ENCODE results near the gene EHBP1.

Gene EHBP1

DNA sequence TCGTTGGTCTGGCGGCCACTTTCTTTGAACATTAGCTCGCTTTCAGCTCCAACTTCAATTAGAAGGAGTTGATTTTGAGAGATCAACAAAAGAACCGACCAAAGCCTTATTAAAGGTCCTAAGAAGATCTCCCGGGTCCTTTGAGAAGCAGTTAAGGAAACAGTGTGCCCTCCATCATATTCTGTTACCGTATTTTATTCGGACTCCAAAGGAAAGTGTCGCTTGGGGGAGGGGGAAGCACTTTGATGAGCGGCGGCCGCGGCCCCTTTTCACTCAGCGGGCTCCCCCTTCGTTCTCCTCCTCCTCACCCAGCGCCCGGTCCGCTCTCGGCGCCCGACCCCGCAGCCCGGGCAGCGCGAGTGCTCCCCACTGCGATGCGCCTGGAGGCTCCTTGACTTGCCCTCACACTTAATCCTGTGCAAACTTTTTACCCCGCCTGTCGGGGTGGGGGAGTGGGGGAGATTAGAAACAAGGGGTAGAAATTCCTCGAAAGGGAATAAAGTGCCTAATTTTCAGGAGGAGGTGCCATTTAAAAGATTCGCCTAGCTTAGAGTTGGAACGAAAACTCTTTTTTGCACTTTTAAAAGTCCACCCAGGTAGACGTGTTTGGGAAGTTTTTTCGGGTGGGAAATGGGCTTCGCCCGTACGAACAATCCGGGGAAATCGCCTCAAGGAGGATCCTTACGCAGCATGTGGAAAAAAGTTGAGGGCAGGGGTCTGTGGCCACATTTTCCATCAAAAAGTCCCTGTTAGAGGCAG is 343.9 kb downstream of the EHBP1 start:
- peak overlapping the region in 1 of 2 donors; percentile 58 for H3K4me3 ChIP-seq (replicated peaks in 1 of 2; ENCODE audit: low read depth in 2 of 2, low read length in 2 of 2)
- no peak for TF ChIP-seq CTCF (IDR thresholded peaks at IDR 0.05; ENCODE audit: low read depth, low read length)
- DNase-seq (ENCODE audit: low read depth in 2 of 2): no peak

DNA sequence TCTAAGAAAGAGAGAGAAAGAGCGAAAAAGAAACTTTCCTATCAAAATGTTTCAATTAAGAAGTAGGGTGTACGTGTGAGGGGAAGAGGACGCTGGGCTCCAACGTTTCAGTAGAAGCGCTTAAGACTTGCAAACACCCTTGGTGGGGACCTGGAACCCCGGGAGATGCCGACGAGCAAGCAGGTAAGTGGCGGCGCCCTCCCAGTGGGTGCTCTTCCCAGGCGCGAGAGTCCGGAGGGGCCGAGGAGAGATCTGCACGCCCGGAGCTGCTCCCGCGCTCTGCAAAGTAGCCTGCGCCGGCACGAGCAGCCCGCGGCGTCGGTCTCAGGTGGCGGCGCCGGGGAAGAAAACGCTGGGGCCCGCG is 344.4 kb downstream of the EHBP1 start:
- H3K4me3 ChIP-seq (replicated peaks in 1 of 2; ENCODE audit: low read depth in 2 of 2, low read length in 2 of 2): peak overlapping the region; percentile 56 to 58
- no peak for TF ChIP-seq CTCF (IDR thresholded peaks at IDR 0.05; ENCODE audit: low read depth, low read length)
- peak; percentile 17 to 31 for DNase-seq (ENCODE audit: low read depth in 2 of 2)

DNA sequence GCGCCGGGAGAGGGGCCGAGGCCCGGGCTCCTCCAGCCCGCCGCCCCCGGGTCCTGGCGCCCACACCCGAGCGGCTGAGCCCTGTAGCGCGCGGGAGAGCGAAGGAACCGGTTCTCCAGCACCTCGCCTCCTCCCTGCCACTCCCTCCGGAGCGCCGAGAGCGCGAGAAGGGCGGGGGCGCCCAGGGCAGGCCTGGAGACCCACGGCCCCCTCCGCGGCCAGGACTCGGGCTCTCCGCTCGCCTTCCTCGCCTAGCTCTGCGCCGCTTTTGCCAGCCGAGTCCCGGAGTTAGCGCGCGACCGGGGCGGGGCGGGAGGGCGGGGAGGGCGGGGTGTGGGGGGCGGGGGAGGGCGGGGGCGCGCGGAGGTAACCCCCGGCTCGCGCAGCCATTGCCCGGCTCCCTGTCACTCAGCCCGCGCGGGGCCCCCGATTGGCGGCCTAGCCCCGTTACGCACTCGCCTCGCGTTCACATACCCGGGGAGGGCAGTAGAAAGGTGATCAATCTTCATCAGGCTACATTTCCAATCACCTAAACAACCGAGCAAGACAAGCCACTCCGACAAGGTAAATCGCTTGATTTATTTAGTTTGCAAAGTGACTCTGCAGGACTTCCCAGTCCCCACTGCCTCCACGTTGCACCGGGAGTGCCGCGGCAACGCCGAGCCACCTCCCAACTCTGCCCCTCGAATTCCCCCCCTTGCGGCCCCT is 345.0 kb downstream of the EHBP1 start, which contains the start of gene OTX1:
OTX1 (plus strand) TSS at position 497 of the 708 bp plus-strand sequence. CDS start 2,161 bp downstream, outside the sequence.
- peak; percentile 44 to 49 for DNase-seq (ENCODE audit: low read depth in 2 of 2)
- H3K4me3 ChIP-seq (replicated peaks in 1 of 2; ENCODE audit: low read depth in 2 of 2, low read length in 2 of 2): peak within 1 kb of the TSS; percentile 56 to 58
- no peak for TF ChIP-seq CTCF (IDR thresholded peaks at IDR 0.05; ENCODE audit: low read depth, low read length)

DNA sequence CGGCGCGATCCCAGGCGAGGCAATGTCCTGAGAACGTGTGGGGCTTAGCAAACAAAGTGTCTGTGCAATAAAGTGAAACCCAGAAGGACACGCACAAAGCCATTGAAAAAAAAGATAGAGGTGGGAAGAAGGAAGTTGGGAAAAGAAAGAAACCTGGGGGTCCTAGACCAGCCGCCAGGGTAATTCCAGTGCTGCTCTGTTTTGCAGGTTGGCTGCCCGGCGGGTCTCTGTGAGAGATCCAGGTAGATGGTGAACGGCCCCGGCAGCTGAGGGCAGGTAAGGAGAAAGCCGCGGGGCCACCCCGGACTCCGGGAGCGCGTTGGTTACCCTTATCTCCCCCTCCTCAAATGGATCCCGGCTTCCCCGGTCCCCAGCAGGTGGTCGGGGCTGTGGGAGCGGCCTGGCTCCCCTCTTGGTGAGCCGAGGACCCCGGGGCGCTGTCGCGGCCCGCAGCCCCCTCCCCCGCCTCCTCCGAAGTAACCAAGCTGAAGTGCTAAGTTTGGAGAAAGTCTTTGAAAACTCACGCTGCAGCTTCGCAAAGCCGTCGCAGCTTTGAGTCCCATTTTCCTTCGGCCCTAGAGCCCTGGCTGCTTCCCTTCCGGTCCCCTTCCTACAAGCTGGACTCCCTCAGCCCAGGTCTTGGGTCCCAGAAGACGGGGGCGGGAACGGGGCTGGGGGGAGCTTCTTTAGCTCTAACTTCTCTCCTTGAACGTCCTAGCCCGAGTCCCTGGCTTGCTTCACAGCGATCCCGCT is 345.7 kb downstream of the EHBP1 start:
- no peak for TF ChIP-seq CTCF (IDR thresholded peaks at IDR 0.05; ENCODE audit: low read depth, low read length)
- DNase-seq (ENCODE audit: low read depth in 2 of 2): no peak
- peak overlapping the region; percentile 56 to 58 for H3K4me3 ChIP-seq (replicated peaks in 1 of 2; ENCODE audit: low read depth in 2 of 2, low read length in 2 of 2)

DNA sequence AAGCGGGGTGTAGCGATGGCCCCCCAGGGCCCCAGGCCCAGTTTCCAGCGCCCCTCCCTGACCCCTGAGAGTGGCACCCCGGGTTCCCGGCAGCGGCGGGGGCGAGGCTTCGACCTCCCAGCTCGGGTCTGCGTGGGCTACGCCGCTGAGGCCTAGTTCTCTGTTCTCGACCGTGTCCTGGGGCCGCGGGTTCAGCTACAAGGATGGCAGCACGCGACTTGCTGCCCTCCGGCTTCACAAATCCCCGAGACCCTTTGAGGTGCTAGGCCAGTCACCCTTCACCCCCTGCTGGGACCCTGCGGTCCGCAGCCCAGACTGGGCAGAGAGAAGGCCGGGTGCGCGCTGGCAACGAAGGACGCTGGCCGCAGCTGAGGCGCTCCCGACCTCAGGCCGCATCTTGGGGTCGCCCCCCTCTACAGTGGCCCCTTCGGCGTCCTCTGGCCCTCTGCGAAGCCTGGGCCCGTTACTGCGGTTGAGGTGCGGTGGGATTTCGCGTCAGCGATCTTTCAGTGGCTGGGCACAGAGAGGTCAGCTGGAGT is 346.4 kb downstream of the EHBP1 start:
- DNase-seq (ENCODE audit: low read depth in 2 of 2): no peak
- no peak for TF ChIP-seq CTCF (IDR thresholded peaks at IDR 0.05; ENCODE audit: low read depth, low read length)
- no peak overlapping the region for H3K4me3 ChIP-seq (replicated peaks in 1 of 2; ENCODE audit: low read depth in 2 of 2, low read length in 2 of 2)

GRCh38 chr2:63052411-63053080 is 347.0 kb downstream of the EHBP1 start:
- DNase-seq (ENCODE audit: low read depth in 2 of 2): no peak
- no peak for TF ChIP-seq CTCF (IDR thresholded peaks at IDR 0.05; ENCODE audit: low read depth, low read length)
- H3K4me3 ChIP-seq (replicated peaks in 1 of 2; ENCODE audit: low read depth in 2 of 2, low read length in 2 of 2): no peak overlapping the region

All from cardiac fibroblast (primary cell).